ENCODE results near the gene TRAF1.

Gene TRAF1

GRCh38 chr9:120910643-120911042, 16.0 kb downstream of the TRAF1 start:
- DNase-seq (ENCODE audit: low read depth in 2 of 2): no peak

GRCh38 chr9:120909904-120910303, 16.7 kb downstream of the TRAF1 start:
- peak in 1 of 2 donors; percentile 73 for DNase-seq (ENCODE audit: low read depth in 2 of 2)

- DNase-seq (ENCODE audit: low read depth in 2 of 2): no peak
Measured at GRCh38 chr9:120905315-120906164, 21.1 kb downstream of the TRAF1 start.

- no peak for DNase-seq (ENCODE audit: low read depth in 2 of 2)
Measured at GRCh38 chr9:120904978-120905301, 21.7 kb downstream of the TRAF1 start.

GRCh38 chr9:120904061-120904977, 22.3 kb downstream of the TRAF1 start:
- no peak for DNase-seq (ENCODE audit: low read depth in 2 of 2)

- no peak for DNase-seq (ENCODE audit: low read depth in 2 of 2)
Measured at GRCh38 chr9:120902569-120903535, 23.7 kb downstream of the TRAF1 start.

GRCh38 chr9:120901755-120902568, 24.6 kb downstream of the TRAF1 start:
- DNase-seq (ENCODE audit: low read depth in 2 of 2): no peak

- DNase-seq (ENCODE audit: low read depth in 2 of 2): no peak
Measured at GRCh38 chr9:120900824-120901223, 25.8 kb downstream of the TRAF1 start.

- no peak for DNase-seq (ENCODE audit: low read depth in 2 of 2)
Measured at GRCh38 chr9:120899490-120900068, 27.0 kb downstream of the TRAF1 start.

- no peak for DNase-seq (ENCODE audit: low read depth in 2 of 2)
Measured at GRCh38 chr9:120898396-120898795, 28.2 kb downstream of the TRAF1 start.

GRCh38 chr9:120895951-120896350, 30.6 kb downstream of the TRAF1 start:
- DNase-seq (ENCODE audit: low read depth in 2 of 2): no peak

- no peak for DNase-seq (ENCODE audit: low read depth in 2 of 2)
Measured at GRCh38 chr9:120894321-120895148, 32.1 kb downstream of the TRAF1 start.

GRCh38 chr9:120893611-120894307, 32.8 kb downstream of the TRAF1 start:
- DNase-seq (ENCODE audit: low read depth in 2 of 2): no peak

GRCh38 chr9:120892748-120893610, 33.6 kb downstream of the TRAF1 start:
- DNase-seq (ENCODE audit: low read depth in 2 of 2): no peak

- no peak for DNase-seq (ENCODE audit: low read depth in 2 of 2)
Measured at GRCh38 chr9:120891884-120892747, 34.5 kb downstream of the TRAF1 start.

GRCh38 chr9:120891245-120891883, 35.2 kb downstream of the TRAF1 start:
- no peak for DNase-seq (ENCODE audit: low read depth in 2 of 2)

Data from activated CD8-positive, alpha-beta memory T cell treated with anti-CD3 and anti-CD28 coated beads for 4 hours (primary cell).